HG03064 (cell line): ENCODE data around the gene POFUT1.
"Not testable (repeated sequence)": the region's sequence is repeated elsewhere in the genome, so short reads cannot be mapped to it uniquely, and the experiment has no call there.

Experiments used
- ATAC-seq: cut with Tn5 transposase; IDR thresholded peaks from one replicate; pipeline ENCODE4 v1.9.1; 2021; ENCODE audit warnings: low read depth; ENCODE audit not compliant: unreplicated experiment

Gene POFUT1

DNA sequence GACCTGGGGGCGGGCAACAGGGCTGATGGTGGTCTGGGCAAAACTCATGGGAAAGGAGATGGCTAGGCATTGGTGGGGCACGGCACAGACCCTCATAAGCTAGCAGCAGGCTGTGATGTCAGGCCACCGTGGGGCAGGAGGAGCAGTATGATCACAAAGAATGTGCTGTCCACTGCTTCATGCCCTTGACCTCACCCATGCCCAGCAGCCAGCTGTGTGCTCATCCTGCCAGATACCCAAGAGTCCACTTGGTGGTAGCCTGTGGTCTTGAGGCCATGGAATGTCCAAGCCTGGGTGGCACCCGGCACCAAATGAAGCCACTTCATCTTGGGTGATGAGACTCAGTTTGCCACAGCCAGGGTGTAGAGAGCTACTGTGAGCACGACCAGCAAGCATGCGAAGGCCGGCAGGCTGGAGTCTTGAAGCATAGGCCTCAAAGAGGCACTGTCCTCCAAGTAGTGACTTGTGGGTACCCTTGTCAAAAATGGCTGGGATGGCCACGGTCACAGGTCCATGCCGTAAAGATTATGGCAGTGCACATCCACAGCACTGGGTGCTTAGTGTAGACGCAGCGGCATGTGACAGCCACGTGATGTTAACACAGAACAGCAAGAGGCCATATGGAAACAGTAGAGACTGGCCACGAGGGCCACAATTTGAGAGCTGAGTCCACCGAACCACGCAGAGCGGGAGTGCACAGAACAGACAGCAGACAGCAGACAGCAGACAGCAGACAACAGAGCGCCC is 19.1 kb upstream of the POFUT1 start:
- ATAC-seq, result no peak

DNA sequence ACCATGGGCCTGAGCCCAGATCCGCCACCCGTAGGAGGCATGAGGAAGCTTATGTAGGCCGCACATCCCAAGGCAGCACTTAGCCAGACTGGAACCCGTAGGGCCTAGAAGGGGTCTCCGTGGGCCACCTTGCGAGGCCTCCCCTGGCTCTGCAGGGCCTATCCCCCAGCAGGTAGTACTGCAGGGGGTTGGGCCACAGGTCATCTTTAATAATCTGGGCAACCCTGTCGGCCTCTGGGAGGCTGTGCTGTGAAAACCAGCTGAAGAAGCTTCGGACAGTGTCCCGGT is 18.6 kb upstream of the POFUT1 start:
- no peak for ATAC-seq

DNA sequence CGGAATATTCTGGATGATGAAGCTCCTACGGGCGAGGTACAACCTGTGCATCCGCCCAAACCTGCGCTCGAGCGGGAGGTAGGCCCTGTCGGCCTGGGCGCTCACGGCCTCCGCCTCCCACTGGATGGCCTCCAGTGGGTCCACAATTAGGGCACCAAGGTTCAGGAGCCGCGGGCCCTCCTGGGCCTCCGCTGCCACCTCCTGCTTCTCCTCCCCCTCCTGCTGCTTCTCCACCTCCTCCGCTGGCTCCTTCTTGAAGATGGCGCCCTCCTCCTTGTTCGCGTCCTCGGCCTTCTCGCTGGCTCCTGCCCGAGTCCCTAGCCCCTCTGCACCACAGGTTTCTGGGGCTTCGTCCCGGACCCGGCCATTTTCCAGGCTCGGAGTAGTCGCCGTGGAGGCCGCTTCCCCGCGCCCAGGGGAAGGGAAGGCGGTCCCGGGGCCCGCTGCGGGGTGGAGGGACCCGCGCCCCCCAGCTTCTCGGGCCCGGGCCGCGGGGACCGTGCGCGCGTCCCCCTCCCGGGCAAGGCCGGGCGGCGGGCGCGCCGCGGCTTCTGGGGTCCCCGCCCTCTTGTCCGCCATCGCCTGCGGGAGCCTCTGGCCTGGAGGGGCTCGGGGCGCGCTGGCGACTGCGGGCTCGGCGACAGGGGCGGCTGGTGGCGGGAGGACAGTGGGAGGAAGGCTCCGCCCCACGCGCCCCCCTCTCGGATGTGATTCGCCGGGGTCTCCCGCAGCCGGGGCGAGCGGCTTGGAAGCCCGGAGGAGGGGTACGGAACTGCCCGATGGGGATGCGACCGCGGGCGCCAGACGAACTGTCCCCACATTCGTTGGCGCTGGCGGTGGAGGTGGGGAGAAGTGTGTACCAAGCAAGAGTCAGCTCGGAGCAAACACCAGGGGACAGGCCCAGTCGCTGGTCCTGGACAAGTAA is 17.7 kb upstream of the POFUT1 start:
- ATAC-seq, result no peak

DNA sequence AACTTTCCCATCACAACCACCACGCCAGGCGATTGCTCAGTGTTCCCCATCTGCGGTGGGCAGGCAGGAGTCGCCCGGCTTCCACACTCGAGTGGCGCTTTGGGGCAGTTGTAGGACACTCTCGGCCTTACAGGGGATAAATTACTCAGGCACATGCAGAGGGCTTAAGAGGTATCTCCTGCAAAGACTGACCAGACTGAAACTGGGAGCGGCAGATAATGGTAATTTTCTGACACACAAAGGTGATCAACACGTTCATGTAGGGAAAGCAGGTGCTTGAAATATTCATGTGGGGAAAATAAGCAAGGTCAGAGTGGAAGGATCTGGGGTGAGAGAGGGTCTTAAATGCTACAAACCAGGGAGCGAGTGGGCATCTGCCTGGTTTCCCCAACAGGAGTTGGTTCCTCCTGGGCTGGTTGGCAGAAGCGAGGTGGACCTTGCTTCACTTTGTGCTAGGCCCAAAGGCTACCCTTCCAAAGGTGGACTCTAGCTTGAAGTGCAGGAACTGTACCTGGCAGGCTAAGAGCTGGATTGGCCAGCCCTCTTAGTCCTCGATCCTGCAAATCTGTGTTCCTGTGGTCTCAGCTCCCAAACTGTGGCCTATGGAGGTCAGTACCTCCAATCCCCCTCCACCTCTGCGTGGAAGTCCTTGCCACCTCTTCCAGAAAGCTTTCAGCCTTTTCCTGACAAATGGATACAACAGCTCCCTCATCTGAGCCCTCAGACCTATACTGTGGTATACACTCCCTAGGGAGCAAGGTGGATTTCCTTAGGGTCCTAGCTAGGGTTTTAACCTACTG is 16.9 kb upstream of the POFUT1 start:
- ATAC-seq, result no peak

DNA sequence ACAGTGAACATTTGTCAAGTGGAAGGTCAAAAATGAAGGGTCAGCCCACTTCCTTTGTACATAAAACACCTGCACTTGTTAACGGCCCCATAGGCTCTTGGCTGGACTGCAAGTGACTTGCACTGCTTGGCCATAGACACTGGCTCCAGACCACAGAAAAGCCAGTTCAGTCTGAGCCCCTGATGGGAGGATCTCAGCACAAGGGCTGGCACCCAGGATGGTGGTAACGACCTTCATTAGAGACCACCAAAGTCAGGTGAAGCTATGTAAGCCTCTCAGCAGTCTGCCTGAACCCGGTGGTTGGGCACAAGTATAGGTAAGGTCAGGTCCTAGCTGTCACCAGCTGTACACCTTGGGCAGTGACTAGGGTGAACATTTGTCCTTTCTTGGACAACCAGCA is 16.3 kb upstream of the POFUT1 start:
- ATAC-seq, result no peak

DNA sequence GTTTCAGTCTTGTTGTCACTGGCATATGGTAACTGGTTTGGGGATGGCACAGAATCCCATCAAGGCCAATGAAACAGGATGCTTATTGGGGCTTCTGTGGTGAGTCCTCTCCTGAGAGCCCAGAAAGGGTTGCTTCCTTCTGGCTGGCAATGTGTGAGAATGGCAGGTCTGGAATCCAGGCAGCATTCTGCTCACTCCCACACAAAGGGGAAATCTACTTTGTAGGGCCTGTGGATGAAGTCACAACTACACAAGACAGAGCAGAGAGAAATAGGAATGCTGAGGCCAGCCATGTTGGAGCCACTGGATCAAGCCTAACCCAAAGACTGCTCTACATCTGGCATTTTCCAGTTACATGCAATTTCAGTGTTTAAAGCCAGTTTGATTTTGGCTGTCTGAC is 15.8 kb upstream of the POFUT1 start:
- no peak for ATAC-seq

DNA sequence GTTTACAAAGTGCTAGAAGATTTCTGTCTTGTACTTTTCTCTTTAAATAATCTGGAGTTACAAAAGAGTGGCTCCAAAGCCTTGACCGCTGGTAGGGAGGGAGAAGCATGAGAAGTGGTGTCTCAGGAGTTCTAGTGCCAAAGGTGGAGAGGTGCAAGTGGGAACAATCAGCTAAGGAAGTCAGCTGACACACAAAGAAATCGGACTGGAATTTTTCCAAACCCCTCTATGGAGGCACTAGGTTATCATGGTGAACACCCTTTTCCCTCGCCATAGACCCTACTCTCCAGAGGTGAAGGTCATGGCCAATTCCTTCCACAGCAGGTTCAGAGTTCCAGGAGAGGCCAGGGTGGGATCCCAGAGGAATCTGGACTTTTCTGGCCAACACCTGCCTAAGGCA is 15.0 kb upstream of the POFUT1 start:
- ATAC-seq, result no peak

DNA sequence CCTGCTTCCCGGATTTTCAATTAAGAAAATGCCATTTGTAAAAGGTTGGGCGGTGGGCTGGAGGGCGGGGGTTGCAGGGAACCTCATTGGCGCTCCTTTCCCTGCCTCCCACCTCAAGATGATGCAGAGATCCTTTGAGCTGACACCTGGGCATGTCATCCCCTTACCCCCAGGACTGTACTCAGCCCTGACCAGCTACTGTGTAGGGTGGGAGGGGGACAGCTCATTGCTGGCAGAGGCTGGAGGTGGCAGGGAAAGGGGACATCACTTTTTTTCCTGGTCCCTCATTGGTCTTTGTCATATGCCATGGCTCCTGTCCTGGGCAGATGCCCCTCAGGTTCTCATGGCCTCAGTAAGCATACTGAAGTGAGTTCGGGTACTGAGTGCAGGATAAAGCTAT is 14.3 kb upstream of the POFUT1 start:
- not testable (repeated sequence) for ATAC-seq

DNA sequence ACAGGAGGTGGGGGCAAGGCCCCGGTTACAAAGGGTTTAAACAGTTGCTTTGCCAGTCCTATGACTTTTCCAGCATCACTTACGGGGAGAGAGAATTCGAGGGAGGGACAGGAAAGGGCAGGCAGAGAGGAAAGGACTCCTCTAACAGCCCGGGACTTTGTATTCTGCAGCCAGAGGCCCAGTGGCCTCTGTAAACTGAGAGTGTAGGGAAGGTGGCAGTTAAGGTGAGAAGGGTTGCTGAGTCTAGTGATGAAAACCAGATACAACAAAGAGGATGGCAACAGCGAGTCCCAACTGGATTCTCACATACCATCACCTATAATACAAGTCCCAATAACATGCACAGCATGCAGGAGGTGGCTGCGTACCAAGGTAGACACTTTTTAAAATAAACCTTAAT is 13.7 kb upstream of the POFUT1 start:
- ATAC-seq, result no peak

DNA sequence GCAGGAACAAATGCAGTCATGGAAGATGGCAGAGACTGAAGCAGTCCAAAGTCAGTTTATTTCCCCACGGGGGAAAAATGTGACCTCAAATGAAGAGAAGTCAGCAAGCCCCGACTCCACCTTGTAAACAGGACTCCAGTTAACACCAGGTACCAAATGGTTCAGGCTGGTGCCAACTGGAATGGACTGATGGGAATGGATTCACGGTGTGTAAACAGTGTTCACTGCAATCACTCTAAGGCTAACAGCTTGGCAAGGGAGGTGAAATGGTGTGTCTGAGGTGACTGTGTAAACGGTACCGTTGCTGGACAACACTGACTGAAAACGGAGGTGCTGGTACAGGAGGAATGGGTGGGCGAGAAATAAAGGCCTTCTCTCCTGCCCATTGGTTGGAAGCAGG is 12.1 kb upstream of the POFUT1 start:
- ATAC-seq, result no peak

DNA sequence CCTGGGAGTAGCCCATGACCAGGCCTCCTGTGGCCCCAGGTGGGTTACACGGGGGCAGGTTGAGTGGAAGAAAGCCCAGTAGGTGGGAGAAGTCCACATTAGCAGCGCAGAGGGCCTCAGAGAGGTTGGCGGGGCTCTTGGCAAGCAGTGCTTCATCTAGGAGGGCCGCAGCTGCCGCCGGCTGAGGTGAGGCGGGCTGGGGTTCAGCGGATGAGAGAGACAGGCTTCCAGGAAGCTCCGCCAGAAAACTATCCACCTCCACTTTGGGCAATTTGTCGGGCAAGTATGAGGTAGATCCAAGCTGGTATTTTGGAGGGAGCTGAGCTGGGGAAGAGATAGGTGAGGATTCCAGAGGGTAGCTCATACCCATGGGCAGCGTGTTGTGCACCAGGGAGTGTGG is 11.1 kb upstream of the POFUT1 start:
- ATAC-seq, result not testable (repeated sequence)

DNA sequence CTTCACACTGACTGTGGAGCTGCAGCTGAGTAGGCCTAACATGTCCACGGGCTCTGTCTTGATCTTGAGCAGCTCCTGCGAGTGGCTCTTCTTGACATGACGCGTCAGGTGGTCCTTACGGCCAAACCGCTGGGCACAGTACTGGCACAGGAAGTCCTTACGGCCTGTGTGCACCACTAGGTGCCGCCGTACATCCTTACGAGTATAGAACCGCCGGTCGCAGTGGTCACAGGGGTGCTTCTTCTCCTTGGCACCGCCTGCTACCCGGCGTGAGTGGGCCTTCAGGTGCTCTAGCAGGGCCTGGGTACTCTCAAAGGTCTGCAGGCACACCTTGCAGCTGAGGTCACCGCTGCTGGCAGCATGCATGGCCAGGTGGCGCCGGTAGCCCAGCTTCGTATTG is 10.5 kb upstream of the POFUT1 start:
- ATAC-seq, result not testable (repeated sequence)

DNA sequence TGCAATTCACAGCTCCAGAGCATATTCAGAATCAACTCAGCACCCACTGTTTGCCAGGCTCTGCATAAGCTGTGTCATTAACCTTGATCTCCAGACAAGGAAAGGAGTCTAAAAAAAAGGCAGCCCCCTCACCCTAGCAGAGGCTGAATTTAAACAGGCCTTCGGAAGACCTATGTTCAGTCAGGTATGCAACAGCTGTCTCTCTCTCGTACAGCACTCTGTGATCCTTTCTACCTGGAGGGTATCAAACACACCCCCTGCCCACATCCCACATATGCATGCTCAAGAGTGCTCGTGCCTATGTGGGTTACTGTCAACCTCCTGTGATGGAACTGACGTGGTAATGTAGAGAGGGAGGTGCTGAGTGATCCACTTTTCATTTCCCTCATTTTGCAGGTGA is 8.7 kb upstream of the POFUT1 start:
- no peak for ATAC-seq

DNA sequence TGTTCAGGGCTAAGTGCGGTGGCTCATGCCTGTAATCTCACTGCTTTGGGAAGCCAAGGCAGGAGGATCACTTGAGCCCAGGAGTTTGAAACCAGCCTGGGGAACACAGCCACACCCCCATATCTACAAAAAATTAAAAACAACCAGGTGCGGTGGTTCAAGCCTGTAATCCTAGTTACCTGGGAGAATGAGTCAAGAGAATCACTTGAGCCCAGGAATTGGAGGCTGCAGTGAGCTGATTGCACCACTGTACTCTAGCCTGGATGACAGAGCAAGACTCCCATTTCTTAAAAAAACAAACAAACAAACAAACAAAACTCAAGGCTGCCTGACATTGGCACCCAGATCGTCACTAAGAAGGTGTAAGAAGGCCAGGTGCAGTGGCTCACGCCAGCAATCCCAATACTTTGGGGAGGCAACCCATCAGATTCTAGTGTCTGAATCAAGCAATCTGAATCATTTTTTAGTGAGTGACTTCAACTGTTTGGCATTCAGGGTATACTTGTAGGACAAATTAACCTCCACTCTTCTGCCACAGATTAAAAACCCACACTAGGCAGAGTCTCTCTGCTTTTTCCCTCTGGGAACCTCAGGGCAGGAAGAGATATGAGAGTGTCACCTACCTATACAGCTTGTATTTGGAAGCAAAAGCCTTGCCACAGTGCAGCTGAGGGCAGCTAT is 6.2 kb upstream of the POFUT1 start:
- no peak for ATAC-seq

DNA sequence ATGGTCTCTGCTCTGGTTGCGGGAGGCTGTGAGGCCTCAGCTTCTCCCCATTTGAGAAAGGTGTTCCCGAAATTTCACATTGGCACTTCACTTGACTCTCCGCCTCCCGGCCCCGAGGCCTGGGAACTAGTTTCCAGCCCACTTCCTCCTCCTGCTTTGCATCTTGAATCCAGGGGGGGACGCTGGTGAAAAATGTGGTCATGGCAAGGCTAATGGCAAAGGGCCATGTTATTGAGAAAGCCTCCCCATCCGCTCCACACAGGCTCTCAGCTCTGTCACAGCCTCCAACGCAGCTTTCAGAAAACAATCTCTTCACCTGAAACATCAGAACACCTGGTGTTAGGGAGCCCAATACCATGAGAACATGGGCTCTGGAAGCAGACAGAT is 5.7 kb upstream of the POFUT1 start:
- no peak for ATAC-seq

DNA sequence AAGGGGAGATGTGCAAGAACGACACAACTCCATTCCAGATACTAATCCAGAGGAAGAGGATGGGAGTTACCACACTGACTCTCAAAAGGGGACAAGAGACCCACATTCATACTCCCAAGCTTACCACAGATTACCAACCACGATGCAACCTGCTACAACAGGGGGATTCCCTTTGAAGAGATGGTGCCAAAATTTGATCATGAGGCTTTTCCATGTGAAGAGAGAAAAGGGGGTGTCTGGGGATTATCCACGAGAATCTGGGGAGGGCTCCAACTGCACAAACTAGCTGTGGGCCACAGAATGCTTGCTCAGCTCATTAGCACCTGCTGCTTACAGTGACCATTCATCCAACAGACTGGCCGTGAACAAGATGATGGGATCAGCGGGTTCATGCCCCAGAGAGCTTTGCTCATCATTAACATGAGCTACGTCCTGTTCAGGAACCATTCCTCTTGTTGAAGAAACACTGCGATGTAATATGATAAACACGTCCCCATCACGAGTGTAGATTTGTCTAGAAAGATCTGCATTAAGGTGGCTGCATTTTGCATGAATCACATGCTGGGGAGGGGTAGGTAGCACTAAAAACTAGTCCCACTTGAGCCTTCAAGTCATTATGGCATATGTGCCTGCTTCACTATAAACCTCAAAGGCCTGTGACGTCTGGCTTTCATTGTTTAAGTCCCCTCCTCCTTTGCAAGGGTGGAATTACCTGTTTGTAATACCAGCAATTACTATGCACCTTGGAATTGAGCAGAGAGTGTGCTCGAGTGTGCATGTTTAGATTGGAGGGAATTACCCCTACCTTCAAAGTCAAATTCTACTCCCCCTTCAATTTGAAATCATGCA is 4.1 kb upstream of the POFUT1 start:
- ATAC-seq, result no peak

DNA sequence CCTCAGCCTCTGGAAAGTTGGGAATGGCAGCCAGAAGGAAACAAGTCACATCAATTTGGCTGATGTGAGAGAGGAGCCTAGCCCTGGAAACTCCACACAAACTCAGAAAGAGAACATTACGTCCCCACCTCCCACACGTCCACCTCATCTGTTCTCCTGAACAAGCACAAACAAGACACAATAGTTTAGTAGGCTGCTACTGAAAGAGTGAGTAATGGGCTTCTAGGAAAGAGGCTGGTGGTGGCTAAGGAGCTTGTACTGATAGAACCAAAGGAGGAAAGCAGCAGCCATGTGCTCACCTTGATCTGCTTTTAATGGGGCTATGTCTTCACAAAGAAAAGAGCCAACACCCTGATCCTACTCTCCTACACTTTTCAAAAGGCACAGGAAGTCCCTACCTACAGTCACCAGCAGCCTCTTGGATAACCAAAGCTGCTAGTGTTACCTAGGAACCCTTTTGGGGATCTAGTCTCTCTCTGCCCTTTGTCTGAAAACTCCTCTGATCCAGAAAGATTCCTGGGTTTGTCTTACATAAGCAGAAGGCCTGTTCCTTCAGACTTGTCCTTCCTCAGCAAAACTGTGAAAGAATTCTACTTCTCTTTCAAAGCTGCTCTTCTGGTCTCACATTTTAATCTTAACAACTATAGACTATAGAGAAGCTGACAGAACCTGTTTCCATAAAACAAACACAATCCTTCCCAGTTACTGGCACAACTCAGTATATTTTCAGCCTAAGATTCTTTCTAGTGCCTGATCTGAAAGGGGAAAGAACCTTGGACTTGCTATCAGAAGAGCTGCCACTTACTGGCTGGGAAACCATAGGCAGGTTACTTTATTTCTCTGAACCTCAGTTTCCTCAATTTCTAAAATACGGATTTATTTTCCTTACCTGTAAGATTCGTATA is 3.2 kb upstream of the POFUT1 start:
- ATAC-seq, result no peak

DNA sequence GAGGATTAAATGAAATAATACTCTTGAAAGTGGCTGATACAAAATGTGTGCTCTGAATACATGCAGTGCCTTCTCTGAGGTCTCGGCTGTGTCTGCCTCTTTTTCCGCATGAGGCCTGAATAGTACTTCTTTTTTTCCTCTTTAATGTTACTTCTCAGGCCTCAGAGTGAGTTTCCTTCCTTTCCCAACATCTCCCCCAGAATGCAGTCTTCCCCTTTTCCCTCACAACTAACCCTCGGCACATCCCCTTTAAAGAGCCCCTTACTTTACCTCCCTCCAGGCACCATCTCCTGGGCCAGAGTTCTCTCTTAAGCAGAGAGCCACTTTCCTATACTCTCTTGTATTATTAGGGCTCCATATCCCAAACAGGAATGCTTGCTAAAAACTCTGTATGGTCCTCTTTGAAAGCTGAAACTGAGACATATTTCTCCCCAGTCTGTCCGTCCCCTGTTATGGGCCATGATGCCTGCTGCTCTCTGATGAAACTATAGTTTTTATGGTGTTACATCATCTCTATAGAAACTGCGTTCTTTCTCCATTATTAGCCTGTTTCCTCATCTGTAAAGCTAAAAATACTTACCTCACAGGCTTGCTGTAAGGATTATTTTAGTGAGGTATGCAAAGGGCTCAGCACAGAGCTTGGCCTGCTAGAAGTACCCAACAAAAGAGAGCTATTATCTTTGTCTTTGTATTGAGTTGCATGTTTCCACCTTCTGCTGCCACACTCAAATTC is 2.4 kb upstream of the POFUT1 start:
- no peak for ATAC-seq
